RKO (cell line): ENCODE data around the gene PPFIA2.

Experiments
- DNase-seq: peaks from one replicate; pipeline ENCODE4 v3.0.0-alpha.2; 2016; ENCODE audit warnings: low spot score

Gene PPFIA2

DNA sequence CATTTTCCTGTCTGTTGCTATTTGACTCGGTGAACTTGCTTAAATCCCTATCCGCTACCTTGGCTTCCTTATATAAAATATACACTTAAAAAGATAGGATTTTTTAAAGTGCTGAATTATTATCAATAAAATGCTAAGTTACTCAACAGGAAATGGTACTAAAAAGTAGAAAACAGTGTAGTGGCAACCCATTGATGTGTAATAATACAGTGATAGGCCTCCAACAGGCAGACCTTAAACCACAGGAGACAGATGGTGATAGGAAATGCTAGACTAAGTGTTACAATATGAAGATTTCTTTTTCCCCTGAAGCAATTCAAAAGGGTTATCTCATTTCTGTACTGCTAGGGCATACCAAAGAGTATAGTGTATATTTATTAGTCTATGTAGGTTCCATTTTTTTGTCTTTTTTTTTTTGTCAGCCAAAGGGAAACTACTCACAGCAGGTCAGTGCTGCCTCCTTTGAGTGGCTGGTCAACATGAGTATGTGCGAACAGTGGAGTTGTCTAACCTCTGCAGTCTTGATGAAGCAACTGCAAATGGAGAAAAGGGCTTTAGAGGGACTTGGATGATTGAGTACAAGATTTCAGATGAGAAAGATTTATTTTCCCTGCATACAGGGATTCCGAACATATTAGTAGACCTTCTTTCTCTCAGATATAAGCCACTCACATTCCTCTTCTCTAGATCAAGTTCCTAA lies 497.5 kb downstream of the PPFIA2 start:
- peak; percentile 6 for DNase-seq

DNA sequence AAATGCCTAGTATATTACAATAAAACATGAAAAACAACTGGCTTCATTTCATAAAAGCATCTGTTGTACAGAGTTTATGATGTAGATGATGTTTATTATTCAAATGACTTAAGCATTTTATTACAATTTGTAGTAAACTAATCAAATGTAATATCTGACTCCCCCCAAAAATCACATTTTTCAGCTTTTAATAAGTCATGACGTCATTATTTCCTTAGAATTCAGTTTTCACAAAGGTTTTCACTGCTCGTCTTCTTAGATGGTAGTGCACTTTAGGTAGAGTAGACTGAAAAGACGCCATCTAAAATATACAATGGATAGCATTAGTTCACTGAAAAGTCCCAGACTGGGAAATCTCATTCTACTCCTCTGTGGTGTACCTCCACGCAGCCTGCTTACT lies 499.8 kb downstream of the PPFIA2 start:
- no peak for DNase-seq

DNA sequence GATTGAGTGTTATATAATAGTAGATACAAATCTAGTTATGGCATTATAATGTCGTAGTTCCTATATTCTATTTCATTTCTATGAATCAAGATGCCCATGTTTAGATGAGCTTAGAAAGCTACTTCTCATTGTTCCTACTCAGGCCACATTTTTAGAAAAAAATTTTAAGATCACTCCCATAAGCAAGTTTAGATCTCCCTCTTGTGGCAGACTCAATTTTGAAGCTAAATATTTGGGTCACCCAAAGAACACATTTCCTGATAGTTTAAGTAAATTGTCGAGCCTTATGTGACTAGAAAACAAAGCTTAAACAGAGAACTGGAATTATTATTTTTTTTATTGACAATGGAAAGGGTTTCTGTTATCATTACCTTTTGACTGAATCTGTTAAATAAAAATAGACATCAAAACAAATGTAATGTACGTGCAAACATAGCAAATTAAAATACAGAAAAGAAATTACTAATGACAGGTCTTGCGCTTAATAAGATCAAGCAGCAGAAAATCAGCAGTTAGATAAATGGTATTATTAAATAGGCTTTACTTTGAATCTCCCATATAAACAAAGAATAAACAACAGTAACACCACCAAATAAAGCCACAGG lies 501.1 kb downstream of the PPFIA2 start:
- peak; percentile 75 for DNase-seq

DNA sequence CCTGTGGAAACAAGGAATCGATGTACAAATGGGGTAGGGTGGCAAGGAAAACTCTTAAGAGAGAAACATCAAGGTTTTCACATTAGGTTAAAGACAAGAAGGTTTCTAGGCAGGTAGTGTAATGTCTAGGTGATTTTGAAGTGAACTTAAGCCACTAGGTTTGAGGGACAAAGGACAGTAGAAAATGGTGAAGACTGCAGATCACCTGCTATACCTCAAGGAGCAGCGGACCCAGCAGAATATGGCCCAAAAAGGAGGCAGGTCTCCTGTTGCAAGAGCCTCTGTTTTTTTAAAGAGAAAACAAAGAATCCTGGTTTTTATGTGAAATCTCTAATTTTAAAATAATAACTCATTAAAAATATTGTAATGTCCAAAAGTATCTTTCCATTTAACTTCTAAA lies 503.2 kb downstream of the PPFIA2 start:
- DNase-seq, result no peak

DNA sequence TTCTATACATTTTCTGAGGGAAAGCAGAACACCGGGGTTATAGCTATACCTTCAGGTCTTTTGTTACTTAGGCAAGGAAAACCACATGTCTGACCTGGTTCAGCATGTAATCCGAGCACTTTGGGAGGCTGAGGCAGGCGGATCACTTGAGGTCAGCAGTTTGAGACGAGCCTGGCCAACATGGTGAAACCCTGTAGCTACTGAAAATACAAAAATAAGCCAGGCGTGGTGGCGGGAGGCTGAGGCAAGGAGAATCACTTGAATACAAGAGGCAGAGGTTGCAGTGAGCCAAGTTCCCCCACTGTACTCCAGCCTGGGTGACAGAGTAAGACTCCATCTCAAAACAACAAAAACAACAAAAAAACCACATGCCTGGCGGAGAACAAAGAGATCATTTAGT lies 503.7 kb downstream of the PPFIA2 start:
- no peak for DNase-seq

DNA sequence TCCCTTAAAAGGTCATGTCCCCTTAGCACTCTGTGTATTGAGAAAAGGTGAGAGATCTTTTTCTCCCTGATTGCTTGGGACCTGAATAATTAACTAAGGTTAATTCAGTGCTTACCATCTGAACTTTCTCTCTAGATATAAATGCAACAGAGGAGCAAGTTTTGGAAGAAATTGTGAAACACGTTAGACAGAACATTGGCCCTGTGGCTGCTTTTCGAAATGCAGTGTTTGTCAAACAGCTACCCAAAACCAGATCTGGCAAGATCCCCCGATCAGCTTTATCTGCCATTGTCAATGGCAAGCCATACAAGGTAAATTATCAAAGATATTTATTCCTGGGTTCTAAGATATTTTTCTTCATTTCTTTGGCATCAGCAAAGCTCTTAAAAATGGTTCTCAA lies 505.8 kb downstream of the PPFIA2 start:
- DNase-seq, result no peak

DNA sequence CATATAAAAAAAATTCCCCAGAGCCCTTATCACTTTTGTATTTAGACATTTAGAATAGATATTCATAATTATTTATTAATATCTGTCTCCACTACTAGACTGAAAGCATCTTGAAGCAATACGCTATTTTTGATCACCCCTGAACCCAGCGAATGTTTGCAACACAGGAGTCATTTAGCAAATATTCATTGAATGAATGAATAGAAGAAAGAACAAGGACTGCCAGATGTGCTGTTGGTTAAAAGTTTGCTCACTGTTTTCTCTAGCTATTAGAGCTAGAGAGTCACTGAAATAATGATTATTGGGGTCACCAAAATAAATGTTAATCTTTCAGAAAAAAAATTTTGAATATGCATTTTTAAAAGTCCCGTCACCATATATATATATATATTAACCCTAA lies 506.9 kb downstream of the PPFIA2 start:
- no peak for DNase-seq

DNA sequence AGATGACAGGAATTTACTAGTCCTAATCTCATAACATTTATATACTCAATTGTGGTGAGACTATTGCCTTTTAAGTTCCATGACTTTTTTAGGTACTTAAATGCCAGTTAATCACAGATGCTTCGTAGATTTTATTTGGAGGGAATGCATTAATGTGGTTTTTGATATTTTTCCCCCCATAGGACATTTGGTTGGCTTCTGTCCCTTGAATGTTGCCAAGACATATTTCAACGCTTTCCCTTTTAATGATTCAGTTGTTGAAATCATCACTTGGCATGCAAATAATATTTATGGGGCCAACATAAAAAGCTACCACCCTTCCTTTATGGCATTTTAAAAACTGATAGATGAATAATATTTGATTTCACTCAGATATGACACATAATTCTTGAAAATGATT lies 509.2 kb downstream of the PPFIA2 start:
- DNase-seq, result no peak

DNA sequence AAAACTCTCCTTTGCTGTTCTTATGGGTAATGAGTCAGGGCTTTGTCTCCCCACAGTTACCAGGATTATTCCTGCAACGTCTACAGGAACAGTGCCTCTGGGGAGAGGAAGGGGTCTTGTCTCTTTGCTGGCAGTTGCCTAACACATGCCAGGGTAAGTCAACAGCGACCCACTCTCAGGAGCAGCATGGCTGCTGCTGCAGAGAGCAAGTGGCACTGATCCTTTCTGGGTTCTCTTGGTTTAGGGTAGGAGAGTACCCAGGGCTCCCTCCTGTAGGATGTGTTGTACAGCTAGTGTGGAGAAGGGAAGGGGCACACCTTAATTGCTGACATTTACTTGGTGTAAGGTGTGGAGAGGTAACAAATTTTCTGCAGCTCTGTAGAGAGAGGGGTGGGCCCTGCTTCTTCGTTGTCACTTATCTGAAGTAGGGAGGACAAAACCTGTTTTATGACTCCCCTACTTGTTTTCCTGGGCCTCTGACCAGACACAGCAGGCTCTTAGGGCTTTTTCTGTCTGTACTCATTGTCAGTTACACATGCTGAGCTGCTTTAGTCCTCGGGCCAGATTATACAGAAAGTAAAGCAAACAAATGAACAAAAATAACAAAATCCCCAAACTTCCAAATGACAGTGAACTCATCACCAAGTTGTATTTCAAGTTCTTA lies 513.1 kb downstream of the PPFIA2 start:
- no peak for DNase-seq

DNA sequence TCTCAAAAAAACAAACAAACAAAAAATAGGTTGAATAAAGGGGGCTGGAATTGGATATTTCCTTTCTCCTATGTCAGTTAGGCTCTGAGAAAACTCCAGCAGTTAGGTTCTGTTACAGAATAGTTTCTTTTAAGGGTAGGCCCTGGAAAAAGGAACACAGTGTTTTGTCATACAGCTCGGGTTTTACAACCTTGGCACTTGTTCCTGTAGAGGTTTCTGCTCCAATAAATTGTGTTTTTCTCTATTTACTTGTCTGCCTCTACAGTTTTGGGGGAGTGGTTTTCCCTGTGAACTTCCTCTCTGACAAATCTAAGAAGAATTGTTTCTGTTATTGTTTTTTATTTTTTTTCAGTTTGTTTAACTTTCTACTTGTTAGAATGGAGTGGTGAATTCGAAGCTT lies 513.7 kb downstream of the PPFIA2 start:
- DNase-seq, result no peak

DNA sequence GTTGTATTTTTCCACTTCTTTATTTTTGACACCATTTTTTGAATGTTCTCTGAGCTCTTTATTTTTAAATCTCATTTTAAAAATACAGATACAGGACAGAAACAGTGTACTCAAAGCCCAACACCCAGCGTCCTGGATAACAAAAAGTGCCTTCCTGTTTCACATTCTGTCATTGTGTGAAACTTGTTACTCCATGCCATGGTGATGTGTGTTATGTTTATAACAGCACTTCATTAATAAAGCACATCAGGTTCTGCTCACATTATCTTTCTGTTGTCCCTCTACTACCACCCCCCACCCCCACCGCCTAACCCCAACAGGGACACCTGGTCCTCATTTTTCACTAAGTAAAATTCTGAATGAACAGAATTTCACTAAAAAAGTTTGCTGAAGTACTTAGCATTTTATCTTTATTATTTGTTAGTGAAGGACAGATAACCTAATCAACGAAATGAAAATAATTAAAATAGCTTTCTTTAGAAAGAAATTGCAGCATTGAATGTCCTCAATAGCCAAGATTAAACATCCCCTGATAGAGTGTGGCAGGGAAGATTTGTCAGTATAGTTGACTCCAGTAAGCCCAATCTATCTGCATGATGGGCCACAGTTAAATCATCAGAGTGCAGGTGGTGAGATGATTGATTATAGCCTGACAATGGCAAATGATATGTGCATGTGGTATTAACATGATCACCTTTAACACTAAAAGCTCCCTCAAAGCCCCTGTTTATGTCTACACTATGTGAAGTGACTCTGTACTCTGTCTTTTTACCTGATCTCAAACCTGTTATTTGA lies 527.4 kb downstream of the PPFIA2 start:
- DNase-seq, result no peak

DNA sequence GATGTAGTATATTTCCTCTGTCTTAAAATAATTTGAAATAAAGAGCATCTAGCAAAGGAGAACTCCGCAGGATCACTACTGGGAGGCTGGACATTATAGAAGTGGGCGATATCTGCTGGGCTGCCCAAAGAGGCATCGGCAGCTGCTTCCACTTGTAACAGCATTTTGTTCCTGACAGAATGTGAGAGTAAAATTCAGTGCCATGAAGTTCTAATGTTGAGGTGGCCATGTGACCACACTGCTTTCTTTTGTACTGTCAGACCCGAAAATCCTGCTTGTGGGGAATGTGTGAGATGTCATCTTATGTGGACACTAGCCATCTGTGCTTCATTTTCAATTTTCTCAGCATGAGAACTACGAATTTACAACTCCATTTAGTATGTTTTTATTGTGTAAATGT lies 529.4 kb downstream of the PPFIA2 start:
- DNase-seq, result no peak

DNA sequence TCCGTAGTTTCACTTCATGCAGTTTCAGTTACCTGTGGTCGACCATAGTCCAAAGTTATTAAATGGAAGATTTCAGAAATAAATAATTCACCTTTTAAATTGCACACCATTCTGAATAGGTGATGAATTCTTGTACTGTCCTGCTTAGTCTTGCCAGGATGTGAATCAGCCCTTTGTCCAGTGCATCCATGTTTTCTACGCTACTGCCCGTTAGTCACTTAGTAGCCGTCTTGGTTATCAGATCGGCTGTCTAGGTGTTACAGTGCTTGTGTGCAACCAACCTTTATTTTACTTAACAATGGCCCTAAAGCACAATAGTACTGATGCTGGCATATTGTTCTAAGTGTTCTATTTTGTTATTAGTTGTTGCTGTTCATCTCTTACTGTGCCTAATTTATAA lies 534.5 kb downstream of the PPFIA2 start:
- DNase-seq, result no peak

DNA sequence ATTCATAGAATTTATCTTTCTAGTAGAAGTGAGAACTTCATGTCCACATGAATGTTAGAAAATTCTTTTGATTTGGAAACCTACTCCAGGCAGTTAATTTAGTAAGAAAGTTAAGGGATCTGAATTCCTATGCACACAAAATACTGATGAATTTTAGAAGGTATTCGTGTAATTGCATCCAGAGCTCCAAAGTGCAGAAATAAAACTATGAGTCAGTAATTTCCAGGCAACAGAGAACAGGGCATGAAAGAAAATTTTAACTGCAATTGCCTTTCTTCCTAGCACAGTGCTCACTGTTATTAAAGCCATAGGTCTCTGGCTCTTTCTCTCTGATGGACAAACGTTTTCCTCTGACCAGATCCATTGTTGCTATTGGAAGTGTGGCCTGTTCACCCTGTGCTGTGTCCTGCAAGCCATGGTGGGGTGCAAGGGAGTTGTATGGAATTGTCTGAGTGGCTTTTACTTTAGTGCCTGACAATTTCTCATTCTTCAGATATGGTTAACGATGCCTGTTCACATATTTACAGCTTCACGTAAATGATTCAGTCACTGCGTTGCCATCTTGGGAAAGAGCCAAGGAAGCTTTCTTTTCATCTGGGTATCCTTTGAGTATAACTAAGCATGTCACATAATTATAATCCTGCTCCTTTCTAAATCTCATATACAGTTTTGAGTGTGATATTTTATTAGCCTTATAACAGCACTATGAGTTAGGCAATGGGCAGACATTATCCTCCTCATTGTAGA lies 536.1 kb downstream of the PPFIA2 start:
- no peak for DNase-seq

DNA sequence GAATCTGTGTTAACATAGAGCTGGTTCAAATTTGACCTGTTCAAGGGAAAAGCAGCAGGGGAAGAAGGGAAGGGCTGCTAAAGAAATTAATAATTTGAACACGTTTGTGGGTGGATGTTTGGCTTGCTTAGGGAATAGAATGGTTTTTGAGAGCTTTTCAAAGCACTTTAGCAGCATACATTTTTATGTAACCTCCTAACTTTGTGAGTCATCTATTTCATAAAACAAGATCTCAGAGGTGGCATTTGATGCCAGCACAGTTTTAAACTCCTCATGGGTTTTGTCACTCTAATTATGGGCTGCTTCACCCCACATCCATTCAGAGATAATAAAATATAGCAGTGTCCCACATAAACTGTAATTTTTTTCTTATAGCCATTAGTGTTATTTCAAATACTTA lies 537.5 kb downstream of the PPFIA2 start:
- DNase-seq, result no peak

DNA sequence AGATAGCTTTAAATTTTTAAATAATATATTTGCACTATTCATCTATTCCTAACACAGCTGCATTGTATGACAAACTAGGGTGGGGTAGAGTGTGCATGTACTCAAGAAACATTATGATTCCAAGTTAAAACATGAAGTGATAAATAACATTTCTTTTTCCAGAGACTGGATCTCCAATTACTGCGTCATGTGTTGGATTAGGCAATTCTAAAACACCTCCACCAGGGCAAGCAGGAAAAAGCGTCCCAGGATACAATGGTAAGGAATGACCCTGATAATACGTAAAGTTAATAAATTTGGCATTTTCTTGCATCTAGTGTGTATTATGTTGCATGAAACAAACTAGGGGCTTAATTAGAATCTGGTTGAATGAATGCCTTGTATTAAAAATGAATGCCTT lies 542.4 kb downstream of the PPFIA2 start:
- no peak for DNase-seq

DNA sequence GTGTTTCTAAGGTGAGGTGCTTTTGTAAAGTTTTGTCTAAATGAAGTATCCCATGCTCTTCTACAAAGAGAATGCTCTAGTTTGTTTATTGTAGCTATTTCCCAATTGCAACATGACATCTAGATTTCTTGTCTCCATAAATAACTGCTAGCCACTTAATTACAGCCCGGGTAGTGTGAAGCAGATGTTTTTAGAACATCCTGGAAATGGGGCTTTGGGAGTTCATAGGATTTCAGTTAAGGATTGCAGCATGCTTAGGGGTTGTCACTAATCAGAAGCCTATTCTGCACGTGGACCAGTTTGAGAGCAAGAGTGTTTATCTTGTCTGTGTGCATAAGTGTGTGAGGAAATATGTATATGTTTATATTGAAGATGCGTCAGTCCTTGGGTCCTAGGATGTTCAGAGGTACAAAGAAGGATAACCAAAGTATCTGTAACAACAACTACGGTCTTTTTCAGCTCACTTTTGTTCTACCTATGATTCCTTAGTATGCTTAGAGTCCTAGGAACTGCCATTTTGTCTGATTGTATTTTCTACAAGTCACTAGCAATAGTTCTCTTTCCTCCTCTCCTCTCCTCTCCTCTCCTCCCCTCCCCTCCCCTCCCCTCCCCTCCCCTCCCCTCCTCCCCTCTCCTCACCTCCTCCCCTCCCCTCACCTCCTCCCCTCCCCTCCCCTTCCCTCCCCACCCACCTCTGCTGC lies 546.0 kb downstream of the PPFIA2 start:
- DNase-seq, result no peak

DNA sequence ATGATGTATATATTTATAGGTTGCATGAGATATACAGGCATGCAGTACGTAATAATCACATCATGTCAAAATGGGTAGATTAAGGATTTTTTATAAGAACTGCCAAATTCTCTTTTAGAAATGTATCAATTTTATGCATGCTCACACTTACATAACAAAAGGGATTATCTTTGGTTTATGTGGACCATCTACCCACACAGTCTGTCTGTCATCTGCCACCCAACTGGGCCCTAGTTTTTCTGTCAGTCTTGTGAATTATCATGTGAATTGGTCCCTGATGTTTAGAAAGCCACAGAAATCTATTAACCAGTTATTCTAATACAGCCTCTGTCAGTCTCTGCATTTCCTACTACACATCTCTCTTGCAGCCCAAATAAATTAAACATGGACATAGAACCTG lies 547.8 kb downstream of the PPFIA2 start:
- DNase-seq, result no peak

DNA sequence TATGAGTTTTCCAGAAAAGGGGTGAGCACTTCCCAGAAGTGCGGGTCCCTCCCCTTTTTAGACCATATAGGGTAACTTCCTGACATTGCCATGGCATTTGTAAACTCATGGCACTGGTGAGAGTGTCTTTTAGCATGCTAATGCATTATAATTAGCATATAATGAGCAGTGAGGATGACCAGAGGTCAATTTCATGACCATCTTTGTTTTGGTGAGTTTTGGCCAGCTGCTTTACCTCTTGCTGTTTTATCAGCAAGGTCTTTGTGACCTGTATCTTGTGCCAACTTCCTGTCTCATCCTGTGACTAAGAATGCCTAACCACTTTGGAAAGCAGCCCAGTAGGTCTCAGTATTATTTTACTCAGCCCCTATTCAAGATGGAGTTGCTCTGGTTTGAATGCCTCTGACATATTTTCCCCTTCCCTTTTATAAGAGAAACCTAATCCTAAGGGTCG lies 549.4 kb downstream of the PPFIA2 start:
- peak; percentile 83 for DNase-seq

DNA sequence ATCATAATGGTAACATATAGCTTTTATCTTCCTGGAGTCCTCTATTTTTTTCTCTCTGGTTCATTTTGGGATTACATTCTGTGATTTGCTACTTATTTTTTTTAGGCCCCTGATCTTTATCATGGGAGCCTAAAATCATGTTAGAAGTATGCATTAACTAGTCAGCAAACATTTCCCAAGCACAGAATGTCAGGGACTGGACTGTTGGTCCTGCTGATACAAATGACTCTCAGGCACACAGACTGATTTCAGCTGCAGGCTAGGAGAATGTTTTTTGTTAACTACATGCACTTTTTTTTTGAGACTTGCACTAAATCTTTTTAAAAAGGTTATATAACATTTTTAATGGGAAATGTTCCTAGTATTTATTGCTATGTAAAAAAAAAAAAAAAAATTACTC lies 550.1 kb downstream of the PPFIA2 start:
- DNase-seq, result no peak

DNA sequence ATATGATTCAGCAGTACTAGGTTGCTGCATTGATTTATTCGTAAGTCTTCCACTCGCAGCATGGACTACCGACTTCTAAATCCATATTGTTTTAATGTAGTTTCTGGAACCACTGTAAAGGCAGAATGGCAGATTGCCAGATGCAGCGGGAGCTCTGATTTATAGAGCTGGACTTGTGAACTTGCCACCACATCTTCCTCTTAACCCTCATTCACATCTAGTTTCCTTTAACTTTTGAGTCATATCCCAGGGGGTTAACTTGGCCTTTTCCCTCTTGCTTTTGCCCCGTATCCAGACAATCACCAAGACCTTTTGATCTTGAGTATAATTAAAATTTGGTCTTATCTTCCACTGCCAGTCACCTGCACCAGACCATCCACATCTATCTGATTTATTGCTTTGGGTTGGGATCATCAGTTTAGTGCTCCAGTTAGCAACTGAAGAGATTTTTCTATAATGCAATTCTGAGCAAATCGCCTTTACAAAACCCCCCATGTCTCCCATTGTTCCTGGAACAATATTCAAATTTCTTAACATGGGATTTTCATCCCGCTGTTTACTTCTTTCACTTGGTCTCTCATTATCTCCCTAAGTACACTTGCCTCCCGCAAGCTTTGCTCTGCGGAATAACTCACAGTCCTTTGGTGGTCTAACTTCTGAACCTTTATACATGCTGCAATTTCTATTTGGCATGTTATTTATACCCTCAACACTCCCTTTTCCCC lies 550.8 kb downstream of the PPFIA2 start:
- no peak for DNase-seq
